OCI-LY1 (cell line): ENCODE results near the gene LHX6.

Experiments
- H2AFZ ChIP-seq: fragments of 200-600 bp; sonication (generic), shearing (Covaris generic); 2 replicates; pipeline ENCODE4 v1.6.0; 2014; ENCODE audit warnings: antibody characterized with exemption, mild to moderate bottlenecking, low read length
- H3F3A ChIP-seq: fragments of 200-600 bp; sonication (generic), shearing (Covaris generic); 2 replicates; pipeline ENCODE4 v1.6.0; 2014; ENCODE audit warnings: mild to moderate bottlenecking, antibody characterized with exemption, low read length, moderate library complexity; ENCODE audit not compliant: insufficient read depth
- H3K27ac ChIP-seq: fragments of 200-600 bp; sonication (generic); 2 replicates; pipeline ENCODE4 v1.5.1; 2014; ENCODE audit warnings: low read length, mixed run types, mild to moderate bottlenecking, low read depth; ENCODE audit not compliant: poor library complexity, severe bottlenecking
- H3K27me3 ChIP-seq: fragments of 200-600 bp; sonication (generic); 2 replicates; pipeline ENCODE4 v1.6.0; 2014; ENCODE audit warnings: antibody characterized with exemption, mild to moderate bottlenecking, low read length, moderate library complexity; ENCODE audit not compliant: insufficient read depth
- H3K36me3 ChIP-seq: fragments of 200-600 bp; sonication (generic); 2 replicates; pipeline ENCODE4 v1.6.1; 2014; ENCODE audit warnings: mild to moderate bottlenecking, antibody characterized with exemption, low read length, moderate library complexity, mixed read lengths; ENCODE audit not compliant: insufficient read depth
- H3K4me1 ChIP-seq: fragments of 200-600 bp; sonication (generic); 2 replicates; pipeline ENCODE4 v1.5.1; 2014; ENCODE audit warnings: mild to moderate bottlenecking, low read length, moderate library complexity; ENCODE audit not compliant: insufficient read depth, severe bottlenecking
- H3K4me2 ChIP-seq: fragments of 200-600 bp; sonication (generic), shearing (Covaris generic); 2 replicates; pipeline ENCODE4 v1.6.1; 2014; ENCODE audit warnings: low read length
- H3K4me3 ChIP-seq: fragments of 200-600 bp; sonication (generic); 2 replicates; pipeline ENCODE4 v1.5.1; 2014; ENCODE audit warnings: low read length, low read depth, mild to moderate bottlenecking, mixed read lengths; ENCODE audit not compliant: poor library complexity, severe bottlenecking
- H3K79me2 ChIP-seq: fragments of 200-600 bp; shearing (Covaris generic); 2 replicates; pipeline ENCODE4 v1.6.1; 2016; ENCODE audit warnings: mixed run types, low read length, mixed read lengths; ENCODE audit not compliant: insufficient read depth
- H3K9ac ChIP-seq: fragments of 200-600 bp; sonication (generic), shearing (Covaris generic); 2 replicates; pipeline ENCODE4 v1.6.1; 2014; ENCODE audit warnings: mild to moderate bottlenecking, low read length, mixed read lengths
- H3K9me2 ChIP-seq: fragments of 200-600 bp; sonication (generic), shearing (Covaris generic); 2 replicates; pipeline ENCODE4 v1.6.1; 2014; ENCODE audit warnings: low read depth, mild to moderate bottlenecking, low read length, mixed read lengths
- H3K9me3 ChIP-seq: fragments of 200-600 bp; shearing (Covaris generic); 2 replicates; pipeline ENCODE4 v1.6.1; 2014; ENCODE audit warnings: low read length, mixed read lengths
- H4K20me1 ChIP-seq: fragments of 200-600 bp; sonication (generic), shearing (Covaris generic); 2 replicates; pipeline ENCODE4 v1.6.0; 2016; ENCODE audit warnings: mild to moderate bottlenecking, low read length; ENCODE audit not compliant: insufficient read depth
- CTCF ChIP-seq: fragments of 200-600 bp; sonication (generic), shearing (Covaris generic); IDR thresholded peaks from 2 replicates; pipeline ENCODE4 v1.5.1; 2017; ENCODE audit warnings: mild to moderate bottlenecking, antibody characterized with exemption, low read length, moderate library complexity, mixed read lengths
- EZH2 ChIP-seq: fragments of 200-600 bp; sonication (generic), shearing (Covaris generic); IDR thresholded peaks from 2 replicates; pipeline ENCODE4 v1.8.0; 2017; ENCODE audit warnings: borderline replicate concordance, mixed run types, mild to moderate bottlenecking, antibody characterized with exemption, low read length, moderate library complexity, mixed read lengths

The LHX6 gene

GRCh38 chr9:122200960-122201595 lies 27.7 kb downstream of the LHX6 start:
- H3F3A ChIP-seq = no peaks in the 10 kb centered on the region
- no peaks in the 10 kb centered on the region for H3K4me1 ChIP-seq
- no peaks in the 10 kb centered on the region for H3K79me2 ChIP-seq
- TF ChIP-seq EZH2 (no peak), CTCF (no peak)
- H3K9ac ChIP-seq = no peak overlapping the region
- H3K36me3 ChIP-seq = no peaks in the 10 kb centered on the region
- H3K4me3 ChIP-seq = no peak overlapping the region
- H4K20me1 ChIP-seq = no peaks in the 10 kb centered on the region
- H3K27me3 ChIP-seq = no peaks in the 10 kb centered on the region
- H3K9me3 ChIP-seq = no peaks in the 10 kb centered on the region
- H3K9me2 ChIP-seq = no peaks in the 10 kb centered on the region
- H2AFZ ChIP-seq = no peak overlapping the region
- H3K4me2 ChIP-seq = no peak overlapping the region
- H3K27ac ChIP-seq = no peak overlapping the region

GRCh38 chr9:122197882-122198281 lies 30.9 kb downstream of the LHX6 start:
- Histone ChIP-seq H3K4me2 (no peak overlapping the region), H3K9ac (no peak overlapping the region), H3K27me3 (no peaks in the 10 kb centered on the region), H3K4me1 (no peaks in the 10 kb centered on the region), H3K4me3 (no peak overlapping the region), H3F3A (no peaks in the 10 kb centered on the region), H3K79me2 (no peaks in the 10 kb centered on the region), H3K9me2 (no peaks in the 10 kb centered on the region), H2AFZ (no peak overlapping the region), H3K27ac (no peak overlapping the region), H3K9me3 (no peaks in the 10 kb centered on the region), H4K20me1 (no peaks in the 10 kb centered on the region), H3K36me3 (no peaks in the 10 kb centered on the region)
- TF ChIP-seq EZH2 (no peak), CTCF (no peak)

- H4K20me1 ChIP-seq = no peaks in the 10 kb centered on the region
- no peaks in the 10 kb centered on the region for H3K36me3 ChIP-seq
- H3K4me1 ChIP-seq = no peaks in the 10 kb centered on the region
- H3K9me2 ChIP-seq = no peaks in the 10 kb centered on the region
- no peak overlapping the region for H3K4me3 ChIP-seq
- H3K27ac ChIP-seq = no peak overlapping the region
- H3K4me2 ChIP-seq = no peak overlapping the region
- no peaks in the 10 kb centered on the region for H3K79me2 ChIP-seq
- no peaks in the 10 kb centered on the region for H3K27me3 ChIP-seq
- no peaks in the 10 kb centered on the region for H3F3A ChIP-seq
- no peak overlapping the region for H3K9ac ChIP-seq
- TF ChIP-seq EZH2 (no peak), CTCF (no peak)
- H2AFZ ChIP-seq = no peak overlapping the region
- H3K9me3 ChIP-seq = no peaks in the 10 kb centered on the region
These were observed 31.3 kb downstream of the LHX6 start for GRCh38 chr9:122197426-122197825.
